GM23338 (cell line): ENCODE data around the gene MED13L. TPM values are rescaled to one million over a fixed set of nuclear protein-coding genes. Genes with fewer than 3 reads are reported as not detected.

Experiments
- ATAC-seq: fragments of 200-7000 bp; cut with Tn5 transposase; 3 replicates; pipeline ENCODE4 v1.9.1; 2020
- DNase-seq: peaks from one replicate; pipeline ENCODE4 v3.0.0-alpha.2; 2015; ENCODE audit warnings: low spot score
- H2AFZ ChIP-seq: fragments of 200-600 bp; sonication (generic); 2 replicates; pipeline ENCODE4 v1.8.0; 2016; ENCODE audit warnings: antibody characterized with exemption, mild to moderate bottlenecking, moderate library complexity
- H3F3A ChIP-seq: fragments of 200-600 bp; sonication (generic); replicated peaks from 2 replicates; pipeline ENCODE4 v1.8.0; 2017; ENCODE audit warnings: antibody characterized with exemption, mixed run types, low read depth
- H3K27ac ChIP-seq: fragments of 200-600 bp; sonication (generic); 2 replicates; pipeline ENCODE4 v1.6.1; 2016; ENCODE audit warnings: low read depth
- H3K27me3 ChIP-seq: fragments of 200-600 bp; sonication (generic); 2 replicates; pipeline ENCODE4 v1.8.0; 2016; ENCODE audit warnings: mild to moderate bottlenecking, mixed run types, moderate library complexity; ENCODE audit not compliant: insufficient read depth
- H3K36me3 ChIP-seq: fragments of 200-600 bp; sonication (generic); 2 replicates; pipeline ENCODE4 v1.8.0; 2016; ENCODE audit warnings: mild to moderate bottlenecking; ENCODE audit not compliant: insufficient read depth
- H3K4me1 ChIP-seq: fragments of 200-600 bp; sonication (generic); 2 replicates; pipeline ENCODE4 v1.8.0; 2016; ENCODE audit warnings: mild to moderate bottlenecking, moderate library complexity; ENCODE audit not compliant: insufficient read depth
- H3K4me2 ChIP-seq: fragments of 200-600 bp; sonication (generic); 2 replicates; pipeline ENCODE4 v1.7.1; 2017; ENCODE audit warnings: mixed run types
- H3K4me3 ChIP-seq: fragments of 200-600 bp; sonication (generic); 2 replicates; pipeline ENCODE4 v1.6.1; 2016; ENCODE audit warnings: mixed run types
- H3K79me2 ChIP-seq: fragments of 200-600 bp; sonication (generic); replicated peaks from 2 replicates; pipeline ENCODE4 v1.8.0; 2017; ENCODE audit warnings: mild to moderate bottlenecking; ENCODE audit not compliant: insufficient read depth
- H3K9me2 ChIP-seq: fragments of 200-600 bp; sonication (generic); 2 replicates; pipeline ENCODE4 v1.8.0; 2017; ENCODE audit not compliant: insufficient read depth
- H4K20me1 ChIP-seq: fragments of 200-600 bp; sonication (generic); replicated peaks from 2 replicates; pipeline ENCODE4 v1.8.0; 2017; ENCODE audit warnings: mild to moderate bottlenecking; ENCODE audit not compliant: insufficient read depth
- H3K27ac Mint-ChIP-seq: 2 replicates; pipeline ENCODE4 v1.8.0; 2020; ENCODE audit warnings: inconsistent platforms, mild to moderate bottlenecking, moderate library complexity, mixed read lengths
- H3K27me3 Mint-ChIP-seq: 3 replicates; pipeline ENCODE4 v1.8.0; 2022; ENCODE audit warnings: low read depth, mild to moderate bottlenecking, moderate library complexity, mixed read lengths, inconsistent platforms; ENCODE audit not compliant: insufficient read depth, poor library complexity
- H3K36me3 Mint-ChIP-seq: 3 replicates; pipeline ENCODE4 v1.8.0; 2021; ENCODE audit warnings: low read depth, mild to moderate bottlenecking, inconsistent platforms, moderate library complexity, mixed read lengths
- H3K4me1 Mint-ChIP-seq: 3 replicates; pipeline ENCODE4 v1.8.0; 2020; ENCODE audit warnings: mild to moderate bottlenecking, inconsistent platforms, mixed read lengths
- H3K4me3 Mint-ChIP-seq: 3 replicates; pipeline ENCODE4 v1.8.0; 2021; ENCODE audit warnings: moderate library complexity, mild to moderate bottlenecking, inconsistent platforms, mixed read lengths
- H3K9me3 Mint-ChIP-seq: 3 replicates; pipeline ENCODE4 v1.8.0; 2020; ENCODE audit warnings: moderate library complexity, mild to moderate bottlenecking, inconsistent platforms, mixed read lengths
- CREB1 ChIP-seq: fragments of 250-450 bp; sonication (Bioruptor Pico); IDR thresholded peaks from 2 replicates; pipeline ENCODE4 v1.5.0; 2020; ENCODE audit warnings: low read depth, mild to moderate bottlenecking, moderate library complexity
- EZH2 ChIP-seq: fragments of 200-600 bp; sonication (generic); IDR thresholded peaks from one replicate; pipeline ENCODE4 v1.8.0; 2017; ENCODE audit warnings: antibody characterized with exemption, mild to moderate bottlenecking, low read depth; ENCODE audit not compliant: unreplicated experiment
- EZH2phosphoT487 ChIP-seq: fragments of 200-600 bp; sonication (generic); IDR thresholded peaks from one replicate; pipeline ENCODE4 v1.8.1; 2018; ENCODE audit warnings: antibody characterized with exemption; ENCODE audit not compliant: unreplicated experiment
- JUNB ChIP-seq: IDR thresholded peaks from one replicate; pipeline ENCODE4 v1.6.1; 2016; ENCODE audit warnings: antibody characterized with exemption; ENCODE audit not compliant: unreplicated experiment
- NANOG ChIP-seq: IDR thresholded peaks from 2 replicates; pipeline ENCODE4 v1.6.1; 2016; ENCODE audit warnings: antibody characterized with exemption, borderline replicate concordance
- POLR2AphosphoS5 ChIP-seq: IDR thresholded peaks from 2 replicates; pipeline ENCODE4 v1.6.1; 2016; ENCODE audit warnings: antibody characterized with exemption, low read depth
- REST ChIP-seq: IDR thresholded peaks from one replicate; pipeline ENCODE4 v1.6.1; 2018; ENCODE audit warnings: antibody characterized with exemption; ENCODE audit not compliant: unreplicated experiment
- STAT1 ChIP-seq: IDR thresholded peaks from one replicate; pipeline ENCODE4 v1.6.1; 2016; ENCODE audit warnings: antibody characterized with exemption; ENCODE audit not compliant: unreplicated experiment
- ZNF114 ChIP-seq: fragments of 250-450 bp; sonication (Bioruptor Pico); IDR thresholded peaks from 2 replicates; pipeline ENCODE4 v1.5.0; 2020; ENCODE audit warnings: mild to moderate bottlenecking, moderate library complexity
- ZNF331 ChIP-seq: fragments of 250-450 bp; sonication (Bioruptor Pico); IDR thresholded peaks from 2 replicates; pipeline ENCODE4 v1.5.0; 2020; ENCODE audit warnings: low read depth, mild to moderate bottlenecking, moderate library complexity
- polyA plus RNA-seq: library from polyadenylated mRNA; unstranded; fragments of >200 nt; fragmentation: Nextera tagmentation; extraction: Ambion mirVana; gene quantifications from 2 replicates; pipeline ENCODE4 v1.2.1, GENCODE V29; 2016
- total RNA-seq: library from RNA; depleted of rRNA; stranded (reverse); fragments of >200 nt; shearing (Covaris generic); gene quantifications from 2 replicates; pipeline ENCODE4 v1.2.3, GENCODE V29; 2014
- TF ChIP-seq, protein P1 (sequence below), 2 experiments: fragments of 200-600 bp in 1 of 2; sonication (generic) in 1 of 2; conservative IDR thresholded peaks; 2 replicates each; pipeline versions ENCODE4 v1.5.1 to v1.6.1; 2016 to 2017; ENCODE audit warnings: antibody characterized with exemption in 2 of 2, low read depth in 2 of 2, mild to moderate bottlenecking in 2 of 2, moderate library complexity in 1 of 2
- TF ChIP-seq, protein P2 (sequence below): fragments of 250-450 bp; sonication (Bioruptor Pico); IDR thresholded peaks from 2 replicates; pipeline ENCODE4 v1.5.0; 2020; ENCODE audit warnings: mild to moderate bottlenecking, moderate library complexity
- TF ChIP-seq, protein P3 (sequence below): IDR thresholded peaks from 2 replicates; pipeline ENCODE4 v1.6.1; 2016; ENCODE audit warnings: antibody characterized with exemption

MED13L gene
- total and polyA plus RNA-seq, 2 experiments from 2014 or later: 20.9 to 73.6 TPM

GRCh38 chr12:116011217-116011616 is 266.3 kb downstream of the MED13L start:
- no peaks in the 10 kb centered on the region for H3K9me3 Mint-ChIP-seq
- no peaks in the 10 kb centered on the region for H3K27me3 ChIP-seq
- 0 out of 2 replicates have a peak overlapping the region, but pooled peaks have one; percentile 29 for H3K27ac Mint-ChIP-seq

More at GRCh38 chr12:116011217-116011616, 266.3 kb downstream of the MED13L start:
- 0 out of 2 replicates have a peak, but pooled peaks cover 2% of the 10 kb centered on the region for H4K20me1 ChIP-seq
- no peak overlapping the region for H3K4me3 Mint-ChIP-seq
- H3K4me1 Mint-ChIP-seq: peaks cover 8% of the 10 kb centered on the region; the same call in 2 of the 3 replicates
- H3K4me3 ChIP-seq: no peak overlapping the region
- no peak overlapping the region for H3K4me2 ChIP-seq
- no peak for ATAC-seq
- H2AFZ ChIP-seq: no peak overlapping the region
- H3K36me3 Mint-ChIP-seq: peaks cover 19% of the 10 kb centered on the region; the same call in 2 of the 3 replicates
- peaks cover 5% of the 10 kb centered on the region; the same call in 1 of the 2 replicates for H3K4me1 ChIP-seq
- no peak overlapping the region for H3K27ac ChIP-seq
- no peaks in the 10 kb centered on the region for H3F3A ChIP-seq
- no peaks in the 10 kb centered on the region for H3K9me2 ChIP-seq
- no peaks in the 10 kb centered on the region for H3K79me2 ChIP-seq
- TF ChIP-seq, protein P1, sequence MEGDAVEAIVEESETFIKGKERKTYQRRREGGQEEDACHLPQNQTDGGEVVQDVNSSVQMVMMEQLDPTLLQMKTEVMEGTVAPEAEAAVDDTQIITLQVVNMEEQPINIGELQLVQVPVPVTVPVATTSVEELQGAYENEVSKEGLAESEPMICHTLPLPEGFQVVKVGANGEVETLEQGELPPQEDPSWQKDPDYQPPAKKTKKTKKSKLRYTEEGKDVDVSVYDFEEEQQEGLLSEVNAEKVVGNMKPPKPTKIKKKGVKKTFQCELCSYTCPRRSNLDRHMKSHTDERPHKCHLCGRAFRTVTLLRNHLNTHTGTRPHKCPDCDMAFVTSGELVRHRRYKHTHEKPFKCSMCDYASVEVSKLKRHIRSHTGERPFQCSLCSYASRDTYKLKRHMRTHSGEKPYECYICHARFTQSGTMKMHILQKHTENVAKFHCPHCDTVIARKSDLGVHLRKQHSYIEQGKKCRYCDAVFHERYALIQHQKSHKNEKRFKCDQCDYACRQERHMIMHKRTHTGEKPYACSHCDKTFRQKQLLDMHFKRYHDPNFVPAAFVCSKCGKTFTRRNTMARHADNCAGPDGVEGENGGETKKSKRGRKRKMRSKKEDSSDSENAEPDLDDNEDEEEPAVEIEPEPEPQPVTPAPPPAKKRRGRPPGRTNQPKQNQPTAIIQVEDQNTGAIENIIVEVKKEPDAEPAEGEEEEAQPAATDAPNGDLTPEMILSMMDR (conservative IDR thresholded peaks at IDR 0.05; ENCODE audit: low read depth in 2 of 2): no peak
- TF ChIP-seq ZNF331 (CRISPR knock-in tag): no peak
- TF ChIP-seq EZH2phosphoT487: no peak
- no peak for TF ChIP-seq POLR2AphosphoS5
- no peak for TF ChIP-seq REST
- no peak for TF ChIP-seq CREB1
- no peak for TF ChIP-seq STAT1
- TF ChIP-seq JUNB: no peak
- no peak for TF ChIP-seq NANOG
- TF ChIP-seq, protein P2, sequence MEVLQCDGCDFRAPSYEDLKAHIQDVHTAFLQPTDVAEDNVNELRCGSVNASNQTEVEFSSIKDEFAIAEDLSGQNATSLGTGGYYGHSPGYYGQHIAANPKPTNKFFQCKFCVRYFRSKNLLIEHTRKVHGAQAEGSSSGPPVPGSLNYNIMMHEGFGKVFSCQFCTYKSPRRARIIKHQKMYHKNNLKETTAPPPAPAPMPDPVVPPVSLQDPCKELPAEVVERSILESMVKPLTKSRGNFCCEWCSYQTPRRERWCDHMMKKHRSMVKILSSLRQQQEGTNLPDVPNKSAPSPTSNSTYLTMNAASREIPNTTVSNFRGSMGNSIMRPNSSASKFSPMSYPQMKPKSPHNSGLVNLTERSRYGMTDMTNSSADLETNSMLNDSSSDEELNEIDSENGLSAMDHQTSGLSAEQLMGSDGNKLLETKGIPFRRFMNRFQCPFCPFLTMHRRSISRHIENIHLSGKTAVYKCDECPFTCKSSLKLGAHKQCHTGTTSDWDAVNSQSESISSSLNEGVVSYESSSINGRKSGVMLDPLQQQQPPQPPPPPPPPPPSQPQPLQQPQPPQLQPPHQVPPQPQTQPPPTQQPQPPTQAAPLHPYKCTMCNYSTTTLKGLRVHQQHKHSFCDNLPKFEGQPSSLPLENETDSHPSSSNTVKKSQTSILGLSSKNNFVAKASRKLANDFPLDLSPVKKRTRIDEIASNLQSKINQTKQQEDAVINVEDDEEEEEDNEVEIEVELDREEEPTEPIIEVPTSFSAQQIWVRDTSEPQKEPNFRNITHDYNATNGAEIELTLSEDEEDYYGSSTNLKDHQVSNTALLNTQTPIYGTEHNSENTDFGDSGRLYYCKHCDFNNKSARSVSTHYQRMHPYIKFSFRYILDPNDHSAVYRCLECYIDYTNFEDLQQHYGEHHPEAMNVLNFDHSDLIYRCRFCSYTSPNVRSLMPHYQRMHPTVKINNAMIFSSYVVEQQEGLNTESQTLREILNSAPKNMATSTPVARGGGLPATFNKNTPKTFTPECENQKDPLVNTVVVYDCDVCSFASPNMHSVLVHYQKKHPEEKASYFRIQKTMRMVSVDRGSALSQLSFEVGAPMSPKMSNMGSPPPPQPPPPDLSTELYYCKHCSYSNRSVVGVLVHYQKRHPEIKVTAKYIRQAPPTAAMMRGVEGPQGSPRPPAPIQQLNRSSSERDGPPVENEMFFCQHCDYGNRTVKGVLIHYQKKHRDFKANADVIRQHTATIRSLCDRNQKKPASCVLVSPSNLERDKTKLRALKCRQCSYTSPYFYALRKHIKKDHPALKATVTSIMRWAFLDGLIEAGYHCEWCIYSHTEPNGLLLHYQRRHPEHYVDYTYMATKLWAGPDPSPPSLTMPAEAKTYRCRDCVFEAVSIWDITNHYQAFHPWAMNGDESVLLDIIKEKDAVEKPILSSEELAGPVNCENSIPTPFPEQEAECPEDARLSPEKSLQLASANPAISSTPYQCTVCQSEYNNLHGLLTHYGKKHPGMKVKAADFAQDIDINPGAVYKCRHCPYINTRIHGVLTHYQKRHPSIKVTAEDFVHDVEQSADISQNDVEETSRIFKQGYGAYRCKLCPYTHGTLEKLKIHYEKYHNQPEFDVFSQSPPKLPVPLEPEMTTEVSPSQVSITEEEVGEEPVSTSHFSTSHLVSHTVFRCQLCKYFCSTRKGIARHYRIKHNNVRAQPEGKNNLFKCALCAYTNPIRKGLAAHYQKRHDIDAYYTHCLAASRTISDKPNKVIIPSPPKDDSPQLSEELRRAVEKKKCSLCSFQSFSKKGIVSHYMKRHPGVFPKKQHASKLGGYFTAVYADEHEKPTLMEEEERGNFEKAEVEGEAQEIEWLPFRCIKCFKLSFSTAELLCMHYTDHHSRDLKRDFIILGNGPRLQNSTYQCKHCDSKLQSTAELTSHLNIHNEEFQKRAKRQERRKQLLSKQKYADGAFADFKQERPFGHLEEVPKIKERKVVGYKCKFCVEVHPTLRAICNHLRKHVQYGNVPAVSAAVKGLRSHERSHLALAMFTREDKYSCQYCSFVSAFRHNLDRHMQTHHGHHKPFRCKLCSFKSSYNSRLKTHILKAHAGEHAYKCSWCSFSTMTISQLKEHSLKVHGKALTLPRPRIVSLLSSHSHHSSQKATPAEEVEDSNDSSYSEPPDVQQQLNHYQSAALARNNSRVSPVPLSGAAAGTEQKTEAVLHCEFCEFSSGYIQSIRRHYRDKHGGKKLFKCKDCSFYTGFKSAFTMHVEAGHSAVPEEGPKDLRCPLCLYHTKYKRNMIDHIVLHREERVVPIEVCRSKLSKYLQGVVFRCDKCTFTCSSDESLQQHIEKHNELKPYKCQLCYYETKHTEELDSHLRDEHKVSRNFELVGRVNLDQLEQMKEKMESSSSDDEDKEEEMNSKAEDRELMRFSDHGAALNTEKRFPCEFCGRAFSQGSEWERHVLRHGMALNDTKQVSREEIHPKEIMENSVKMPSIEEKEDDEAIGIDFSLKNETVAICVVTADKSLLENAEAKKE (CRISPR knock-in tag): no peak
- no peak for TF ChIP-seq EZH2
- no peak for TF ChIP-seq ZNF114 (CRISPR knock-in tag)
- TF ChIP-seq, protein P3, sequence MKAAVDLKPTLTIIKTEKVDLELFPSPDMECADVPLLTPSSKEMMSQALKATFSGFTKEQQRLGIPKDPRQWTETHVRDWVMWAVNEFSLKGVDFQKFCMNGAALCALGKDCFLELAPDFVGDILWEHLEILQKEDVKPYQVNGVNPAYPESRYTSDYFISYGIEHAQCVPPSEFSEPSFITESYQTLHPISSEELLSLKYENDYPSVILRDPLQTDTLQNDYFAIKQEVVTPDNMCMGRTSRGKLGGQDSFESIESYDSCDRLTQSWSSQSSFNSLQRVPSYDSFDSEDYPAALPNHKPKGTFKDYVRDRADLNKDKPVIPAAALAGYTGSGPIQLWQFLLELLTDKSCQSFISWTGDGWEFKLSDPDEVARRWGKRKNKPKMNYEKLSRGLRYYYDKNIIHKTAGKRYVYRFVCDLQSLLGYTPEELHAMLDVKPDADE: no peak
- peaks cover 7% of the 10 kb centered on the region; the same call in 1 of the 2 replicates for H3K36me3 ChIP-seq
- peaks cover 2% of the 10 kb centered on the region for H3K27me3 Mint-ChIP-seq
- DNase-seq: no peak
